Loucy (cell line): ENCODE data around the gene PTPN2.

Source experiments
- CTCF ChIP-seq: fragments of 200-600 bp; sonication (generic); conservative IDR thresholded peaks from 2 replicates; pipeline ENCODE4 v1.5.1; 2014; ENCODE audit warnings: mild to moderate bottlenecking, antibody characterized with exemption, low read length
- EZH2phosphoT487 ChIP-seq: fragments of 200-600 bp; IDR thresholded peaks from 2 replicates; pipeline ENCODE4 v1.6.1; 2018; ENCODE audit warnings: antibody characterized with exemption, mild to moderate bottlenecking, moderate library complexity, borderline replicate concordance

GRCh38 chr18:12844391-12844790 lies 39.6 kb downstream of the PTPN2 start:
- TF ChIP-seq EZH2phosphoT487 = no peak
- TF ChIP-seq CTCF = no peak
